Measurements from ENCODE around the gene DENND1A.
"Not testable (repeated sequence)": the region's sequence is repeated elsewhere in the genome, so short reads cannot be mapped to it uniquely, and the experiment has no call there.

The DENND1A gene

GRCh38 chr9:123922911-123923310 lies 7.0 kb downstream of the DENND1A start:
- no peak for TF ChIP-seq POLR2A (IDR thresholded peaks at IDR 0.05; ENCODE audit: low read depth, low read length)
- FAIRE-seq (peak; percentile 36), DNase-seq (ENCODE audit: insufficient read length, low spot score) (no peak)

GRCh38 chr9:123922431-123922830 lies 7.5 kb downstream of the DENND1A start:
- no peak for TF ChIP-seq POLR2A (IDR thresholded peaks at IDR 0.05; ENCODE audit: low read depth, low read length)
- FAIRE-seq (no peak), DNase-seq (ENCODE audit: insufficient read length, low spot score) (no peak)

GRCh38 chr9:123914517-123915196 lies 15.3 kb downstream of the DENND1A start:
- no peak for TF ChIP-seq POLR2A (IDR thresholded peaks at IDR 0.05; ENCODE audit: low read depth, low read length)
- FAIRE-seq, result no peak
- no peak for DNase-seq (ENCODE audit: insufficient read length, low spot score)

- no peak for TF ChIP-seq POLR2A (IDR thresholded peaks at IDR 0.05; ENCODE audit: low read depth, low read length)
- DNase-seq (ENCODE audit: insufficient read length, low spot score) (no peak), FAIRE-seq (no peak)
Measured at GRCh38 chr9:123912167-123912897, 17.6 kb downstream of the DENND1A start.

GRCh38 chr9:123911024-123911423 lies 18.9 kb downstream of the DENND1A start:
- TF ChIP-seq POLR2A (IDR thresholded peaks at IDR 0.05; ENCODE audit: low read depth, low read length), result no peak
- no peak for DNase-seq (ENCODE audit: insufficient read length, low spot score)
- peak; percentile 89 for FAIRE-seq

GRCh38 chr9:123909192-123909591 lies 20.7 kb downstream of the DENND1A start:
- not testable (repeated sequence) for FAIRE-seq

GRCh38 chr9:123903550-123903949 lies 26.4 kb downstream of the DENND1A start:
- DNase-seq (ENCODE audit: insufficient read length, low spot score); FAIRE-seq: not testable (repeated sequence)

More at GRCh38 chr9:123909192-123909591, 20.7 kb downstream of the DENND1A start:
- not testable (repeated sequence) for DNase-seq (ENCODE audit: insufficient read length, low spot score)

- FAIRE-seq (no peak), DNase-seq (ENCODE audit: insufficient read length, low spot score) (no peak)
- no peak for TF ChIP-seq POLR2A (IDR thresholded peaks at IDR 0.05; ENCODE audit: low read depth, low read length)
Measured at GRCh38 chr9:123894822-123895221, 35.1 kb downstream of the DENND1A start.

- FAIRE-seq (peak; percentile 53), DNase-seq (ENCODE audit: insufficient read length, low spot score) (no peak)
- TF ChIP-seq POLR2A (IDR thresholded peaks at IDR 0.05; ENCODE audit: low read depth, low read length), result no peak
Measured at GRCh38 chr9:123893831-123894460, 36.0 kb downstream of the DENND1A start.

- DNase-seq (ENCODE audit: insufficient read length, low spot score), result no peak
- TF ChIP-seq POLR2A (IDR thresholded peaks at IDR 0.05; ENCODE audit: low read depth, low read length), result no peak
- no peak for FAIRE-seq
Measured at GRCh38 chr9:123893115-123893514, 36.8 kb downstream of the DENND1A start.

GRCh38 chr9:123887837-123888236 lies 42.1 kb downstream of the DENND1A start:
- TF ChIP-seq POLR2A (IDR thresholded peaks at IDR 0.05; ENCODE audit: low read depth, low read length), result no peak
- FAIRE-seq (no peak), DNase-seq (ENCODE audit: insufficient read length, low spot score) (no peak)

- DNase-seq (ENCODE audit: insufficient read length, low spot score); FAIRE-seq: not testable (repeated sequence)
Measured at GRCh38 chr9:123885834-123886233, 44.1 kb downstream of the DENND1A start.

- TF ChIP-seq POLR2A (IDR thresholded peaks at IDR 0.05; ENCODE audit: low read depth, low read length), result no peak
- DNase-seq (ENCODE audit: insufficient read length, low spot score) (peak; percentile 26), FAIRE-seq (peak; percentile 60)
Measured at GRCh38 chr9:123883634-123884033, 46.3 kb downstream of the DENND1A start.

GRCh38 chr9:123881604-123882003 lies 48.3 kb downstream of the DENND1A start:
- no peak for DNase-seq (ENCODE audit: insufficient read length, low spot score)
- TF ChIP-seq POLR2A (IDR thresholded peaks at IDR 0.05; ENCODE audit: low read depth, low read length), result no peak
- peak; percentile 27 for FAIRE-seq

- FAIRE-seq (peak; percentile 65), DNase-seq (ENCODE audit: insufficient read length, low spot score) (no peak)
- TF ChIP-seq POLR2A (IDR thresholded peaks at IDR 0.05; ENCODE audit: low read depth, low read length), result no peak
Measured at GRCh38 chr9:123880420-123880819, 49.5 kb downstream of the DENND1A start.
